GM12878 (cell line): ENCODE measurements around the gene KIAA0319L. TPM values are rescaled to one million over a fixed set of nuclear protein-coding genes. Genes with fewer than 3 reads are reported as not detected.

Source experiments
- BHLHE40 ChIP-seq, 2 experiments: fragments of 450-650 bp in 1 of 2; IDR thresholded peaks; 2 replicates each; pipeline ENCODE4 v1.6.1; 2011 to 2017; ENCODE audit warnings: low read depth in 2 of 2, borderline replicate concordance in 1 of 2, improper control_type of control experiment in 1 of 2, low read length in 1 of 2, mild to moderate bottlenecking in 1 of 2
- E2F8 ChIP-seq: fragments of 450-650 bp; IDR thresholded peaks from 2 replicates; pipeline ENCODE4 v1.6.1; 2018; ENCODE audit warnings: mild to moderate bottlenecking, low read depth, moderate library complexity; ENCODE audit not compliant: partially characterized antibody
- FOXM1 ChIP-seq: IDR thresholded peaks from 2 replicates; pipeline ENCODE4 v1.6.1; 2012; ENCODE audit warnings: low read depth, mild to moderate bottlenecking, inconsistent platforms, low read length, moderate library complexity
- IKZF2 ChIP-seq, 2 experiments: fragments of 450-650 bp; IDR thresholded peaks; 2 replicates each; pipeline ENCODE4 v1.6.1; 2017; ENCODE audit warnings: mild to moderate bottlenecking in 2 of 2, moderate library complexity in 2 of 2
- MEF2B ChIP-seq: fragments of 450-650 bp; IDR thresholded peaks from 2 replicates; pipeline ENCODE4 v1.6.1; 2018; ENCODE audit warnings: mild to moderate bottlenecking, moderate library complexity; ENCODE audit not compliant: partially characterized antibody, poor library complexity, severe bottlenecking
- SPI1 ChIP-seq: IDR thresholded peaks from 2 replicates; pipeline ENCODE4 v1.6.1; 2011; ENCODE audit warnings: low read depth, mild to moderate bottlenecking, low read length, moderate library complexity, borderline replicate concordance; ENCODE audit not compliant: insufficient read depth
- SREBF2 ChIP-seq: IDR thresholded peaks from 2 replicates; pipeline ENCODE4 v1.6.1; 2012; ENCODE audit warnings: mild to moderate bottlenecking, low read length
- STAT1 ChIP-seq: fragments of 450-650 bp; conservative IDR thresholded peaks from 2 replicates; pipeline ENCODE4 v1.6.1; 2014; ENCODE audit warnings: antibody characterized with exemption, mild to moderate bottlenecking
- USF2 ChIP-seq: IDR thresholded peaks from 2 replicates; pipeline ENCODE4 v1.6.1; 2011; ENCODE audit warnings: low read depth, low read length, improper control_type of control experiment, borderline replicate concordance
- YY1 ChIP-seq: IDR thresholded peaks from 2 replicates; pipeline ENCODE4 v1.6.1; 2011; ENCODE audit warnings: low read depth, mild to moderate bottlenecking, low read length
- ZNF687 ChIP-seq: fragments of 450-650 bp; IDR thresholded peaks from 2 replicates; pipeline ENCODE4 v1.6.1; 2017; ENCODE audit warnings: mild to moderate bottlenecking, moderate library complexity
- polyA plus RNA-seq, 11 experiments: library from polyadenylated mRNA; depleted of rRNA in 4 of 11; unstranded in 6 of 11; stranded (reverse) in 5 of 11; fragments of >200 nt; fragmentation: Nextera tagmentation in 4 of 11; fragmentation: Illumina TruSeq in 1 of 11; extraction: Ambion mirVana in 4 of 11; extraction: Trizol in 1 of 11; gene quantifications; 1 replicate in 1 of 11; 2 replicates in 10 of 11; pipeline versions ENCODE4 v1.2.1 to v1.2.3, GENCODE V29; 2011 to 2016; ENCODE audit warnings: inconsistent platforms in 2 of 11, missing spikeins in 2 of 11, low read depth in 1 of 11
- total RNA-seq, 4 experiments: library from RNA; depleted of rRNA in 3 of 4; stranded (reverse); fragments of >200 nt in 3 of 4; fragmentation: Illumina TruSeq in 1 of 4; extraction: Trizol in 1 of 4; gene quantifications; 2 replicates each; pipeline versions ENCODE4 v1.2.1 to v1.2.3, GENCODE V29; 2013 to 2021
- TF ChIP-seq, protein P1 (sequence below): IDR thresholded peaks from 2 replicates; pipeline ENCODE4 v1.6.1; 2012; ENCODE audit warnings: improper control_type of control experiment, low read depth, low read length; ENCODE audit not compliant: insufficient replicate concordance

The KIAA0319L gene
- total and polyA plus RNA-seq, 10 of the 15 experiments (the other 5 are each of a cell fraction or from before 2014, with no cell fraction given): 2.6 to 57.8 (median 25.4) TPM

DNA sequence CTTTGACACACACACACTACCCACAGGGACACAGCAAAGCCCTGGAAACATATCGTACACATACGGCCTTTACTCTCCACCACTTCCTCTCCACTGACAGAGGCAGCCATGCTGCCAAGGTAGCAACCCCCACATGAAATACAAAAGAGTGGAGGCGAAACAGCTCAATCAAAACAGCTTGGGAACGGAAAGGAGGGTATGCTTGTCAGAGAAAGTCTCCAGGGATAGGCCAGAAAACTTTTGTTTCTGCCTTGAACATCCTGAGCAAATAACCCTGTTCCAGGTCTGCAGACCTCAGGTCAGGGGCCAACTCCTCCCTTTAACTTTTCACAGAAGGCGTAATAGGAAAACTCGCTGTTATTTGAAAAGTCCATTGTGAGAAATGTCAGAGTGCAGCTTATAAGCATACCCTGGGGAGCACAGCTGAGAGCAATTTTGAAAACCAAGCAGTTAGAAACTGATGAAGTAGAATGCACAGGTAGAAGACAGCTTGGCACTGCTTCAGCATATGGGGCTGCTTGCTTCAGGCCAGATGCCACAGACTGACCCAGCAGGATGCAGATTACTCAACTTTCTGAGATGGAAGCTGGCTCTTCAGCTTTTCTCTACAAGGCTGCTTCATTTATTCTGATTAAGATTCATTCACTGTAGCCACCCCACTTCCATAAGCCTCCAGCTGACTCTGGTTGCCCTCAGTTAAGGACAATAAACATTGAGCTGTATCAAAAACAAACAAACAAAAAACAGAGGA lies 18.0 kb downstream of the KIAA0319L start (continued):
- TF ChIP-seq ZNF687: peak; percentile 87
- TF ChIP-seq IKZF2 (IDR thresholded peaks at IDR 0.05): peak in 1 of 2 experiments; percentile 47; a peak in 3 of 4 replicates
- peak; percentile 84 for TF ChIP-seq SPI1
- no peak for TF ChIP-seq FOXM1
- peak; percentile 89 for TF ChIP-seq YY1
- TF ChIP-seq SREBF2: no peak
- TF ChIP-seq USF2: no peak
- TF ChIP-seq, protein P1, sequence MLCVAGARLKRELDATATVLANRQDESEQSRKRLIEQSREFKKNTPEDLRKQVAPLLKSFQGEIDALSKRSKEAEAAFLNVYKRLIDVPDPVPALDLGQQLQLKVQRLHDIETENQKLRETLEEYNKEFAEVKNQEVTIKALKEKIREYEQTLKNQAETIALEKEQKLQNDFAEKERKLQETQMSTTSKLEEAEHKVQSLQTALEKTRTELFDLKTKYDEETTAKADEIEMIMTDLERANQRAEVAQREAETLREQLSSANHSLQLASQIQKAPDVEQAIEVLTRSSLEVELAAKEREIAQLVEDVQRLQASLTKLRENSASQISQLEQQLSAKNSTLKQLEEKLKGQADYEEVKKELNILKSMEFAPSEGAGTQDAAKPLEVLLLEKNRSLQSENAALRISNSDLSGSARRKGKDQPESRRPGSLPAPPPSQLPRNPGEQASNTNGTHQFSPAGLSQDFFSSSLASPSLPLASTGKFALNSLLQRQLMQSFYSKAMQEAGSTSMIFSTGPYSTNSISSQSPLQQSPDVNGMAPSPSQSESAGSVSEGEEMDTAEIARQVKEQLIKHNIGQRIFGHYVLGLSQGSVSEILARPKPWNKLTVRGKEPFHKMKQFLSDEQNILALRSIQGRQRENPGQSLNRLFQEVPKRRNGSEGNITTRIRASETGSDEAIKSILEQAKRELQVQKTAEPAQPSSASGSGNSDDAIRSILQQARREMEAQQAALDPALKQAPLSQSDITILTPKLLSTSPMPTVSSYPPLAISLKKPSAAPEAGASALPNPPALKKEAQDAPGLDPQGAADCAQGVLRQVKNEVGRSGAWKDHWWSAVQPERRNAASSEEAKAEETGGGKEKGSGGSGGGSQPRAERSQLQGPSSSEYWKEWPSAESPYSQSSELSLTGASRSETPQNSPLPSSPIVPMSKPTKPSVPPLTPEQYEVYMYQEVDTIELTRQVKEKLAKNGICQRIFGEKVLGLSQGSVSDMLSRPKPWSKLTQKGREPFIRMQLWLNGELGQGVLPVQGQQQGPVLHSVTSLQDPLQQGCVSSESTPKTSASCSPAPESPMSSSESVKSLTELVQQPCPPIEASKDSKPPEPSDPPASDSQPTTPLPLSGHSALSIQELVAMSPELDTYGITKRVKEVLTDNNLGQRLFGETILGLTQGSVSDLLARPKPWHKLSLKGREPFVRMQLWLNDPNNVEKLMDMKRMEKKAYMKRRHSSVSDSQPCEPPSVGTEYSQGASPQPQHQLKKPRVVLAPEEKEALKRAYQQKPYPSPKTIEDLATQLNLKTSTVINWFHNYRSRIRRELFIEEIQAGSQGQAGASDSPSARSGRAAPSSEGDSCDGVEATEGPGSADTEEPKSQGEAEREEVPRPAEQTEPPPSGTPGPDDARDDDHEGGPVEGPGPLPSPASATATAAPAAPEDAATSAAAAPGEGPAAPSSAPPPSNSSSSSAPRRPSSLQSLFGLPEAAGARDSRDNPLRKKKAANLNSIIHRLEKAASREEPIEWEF: peak; percentile 45
- TF ChIP-seq BHLHE40 (IDR thresholded peaks at IDR 0.05; ENCODE audit: borderline replicate concordance in 1 of 2, low read depth in 2 of 2, low read length in 1 of 2): no peak
- peak; percentile 39 for TF ChIP-seq E2F8
- no peak for TF ChIP-seq STAT1
- TF ChIP-seq MEF2B: peak; percentile 92
